Astrocyte (in vitro differentiated cells and primary cell): ENCODE results near the gene SAMD4B.

Source experiments
- EZH2 ChIP-seq: IDR thresholded peaks from 2 replicates; pipeline ENCODE4 v1.6.1; 2012; ENCODE audit warnings: mild to moderate bottlenecking, low read length, inconsistent platforms; ENCODE audit not compliant: insufficient read depth
- TF ChIP-seq, protein P1 (sequence below): IDR thresholded peaks from 2 replicates; pipeline ENCODE4 v1.5.1; 2011; ENCODE audit warnings: low read depth, mild to moderate bottlenecking, inconsistent platforms, low read length, moderate library complexity; ENCODE audit not compliant: insufficient read depth

DNA sequence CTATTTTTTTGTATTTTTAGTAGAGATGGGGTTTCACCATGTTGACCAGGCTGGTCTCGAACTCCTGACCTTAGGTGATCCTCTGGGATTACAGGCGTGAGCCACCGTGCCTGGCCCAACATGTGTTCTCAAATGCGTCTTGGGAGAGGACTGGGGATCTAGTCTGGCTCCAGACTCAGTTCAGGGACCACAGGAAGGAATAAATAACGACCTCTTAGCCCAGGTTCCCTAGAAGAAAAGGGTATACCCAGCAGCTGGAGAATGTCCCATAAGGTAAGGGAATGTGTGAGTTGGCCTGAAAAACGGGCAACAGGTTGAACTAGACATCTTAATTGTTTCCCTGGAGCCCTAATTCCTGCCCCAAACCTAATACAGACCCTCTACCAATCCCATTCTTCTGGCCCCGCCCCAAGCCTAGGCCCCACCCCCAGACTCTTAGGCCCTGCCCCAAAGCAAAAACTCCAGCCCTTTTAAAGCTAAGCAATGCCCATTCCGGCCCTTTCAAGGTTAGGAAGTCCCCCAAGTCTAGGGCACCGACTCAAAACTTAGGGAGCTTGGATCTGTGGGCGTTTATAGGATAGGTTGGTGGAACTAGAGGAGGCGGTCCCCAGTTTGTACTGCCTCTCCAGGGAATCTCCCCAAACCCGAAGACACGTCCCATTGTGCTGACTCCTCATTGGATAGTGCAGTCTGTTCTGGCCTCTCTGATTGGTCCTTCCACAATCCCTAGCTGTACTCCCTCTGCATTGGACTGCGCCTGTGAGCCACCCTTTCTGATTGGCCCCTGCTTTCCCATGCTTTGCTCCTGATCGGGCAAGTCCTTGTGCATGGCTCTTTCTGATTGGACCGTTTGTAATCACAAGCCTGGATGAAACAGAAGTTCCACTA lies 16.2 kb upstream of the SAMD4B start:
- TF ChIP-seq, protein P1, sequence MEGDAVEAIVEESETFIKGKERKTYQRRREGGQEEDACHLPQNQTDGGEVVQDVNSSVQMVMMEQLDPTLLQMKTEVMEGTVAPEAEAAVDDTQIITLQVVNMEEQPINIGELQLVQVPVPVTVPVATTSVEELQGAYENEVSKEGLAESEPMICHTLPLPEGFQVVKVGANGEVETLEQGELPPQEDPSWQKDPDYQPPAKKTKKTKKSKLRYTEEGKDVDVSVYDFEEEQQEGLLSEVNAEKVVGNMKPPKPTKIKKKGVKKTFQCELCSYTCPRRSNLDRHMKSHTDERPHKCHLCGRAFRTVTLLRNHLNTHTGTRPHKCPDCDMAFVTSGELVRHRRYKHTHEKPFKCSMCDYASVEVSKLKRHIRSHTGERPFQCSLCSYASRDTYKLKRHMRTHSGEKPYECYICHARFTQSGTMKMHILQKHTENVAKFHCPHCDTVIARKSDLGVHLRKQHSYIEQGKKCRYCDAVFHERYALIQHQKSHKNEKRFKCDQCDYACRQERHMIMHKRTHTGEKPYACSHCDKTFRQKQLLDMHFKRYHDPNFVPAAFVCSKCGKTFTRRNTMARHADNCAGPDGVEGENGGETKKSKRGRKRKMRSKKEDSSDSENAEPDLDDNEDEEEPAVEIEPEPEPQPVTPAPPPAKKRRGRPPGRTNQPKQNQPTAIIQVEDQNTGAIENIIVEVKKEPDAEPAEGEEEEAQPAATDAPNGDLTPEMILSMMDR = no peak
- TF ChIP-seq EZH2 = no peak
